HEK293 (cell line): ENCODE measurements around the gene CNNM1.

Experiments used
- CTCF ChIA-PET: fragments of 350-600 bp; formaldehyde crosslinking; extraction: SDS; loops from one replicate; lab custom pipeline; 2021; ENCODE audit warnings: antibody characterized with exemption; lab: Yijun Ruan, JAX
- POLR2A ChIA-PET: fragments of 300-600 bp; formaldehyde crosslinking; extraction: SDS; loops from one replicate; lab custom pipeline; 2020; ENCODE audit warnings: antibody characterized with exemption, inconsistent platforms; lab: Yijun Ruan, JAX
- H3K27ac ChIP-seq: fragments of 200-500 bp; sonication (Bioruptor generic); 2 replicates; pipeline ENCODE4 v1.5.1; 2014; ENCODE audit warnings: low read depth, low read length, control low read depth, inconsistent platforms; ENCODE audit errors: extremely low read depth
- H3K36me3 ChIP-seq, 2 experiments: fragments of 200-500 bp in 1 of 2; sonication (Bioruptor generic) in 1 of 2; 1 replicate in 1 of 2; 2 replicates in 1 of 2; pipeline ENCODE4 v1.5.1; 2014 to 2017; ENCODE audit warnings: inconsistent platforms in 2 of 2, low read length in 2 of 2; ENCODE audit not compliant: control insufficient read depth in 2 of 2, insufficient read depth in 1 of 2
- H3K4me1 ChIP-seq: fragments of 200-500 bp; sonication (Bioruptor generic); 2 replicates; pipeline ENCODE4 v1.5.1; 2014; ENCODE audit warnings: mild to moderate bottlenecking, low read length, inconsistent platforms; ENCODE audit not compliant: control insufficient read depth, insufficient read depth
- H3K4me3 ChIP-seq: 2 replicates; pipeline ENCODE4 v1.5.1; 2011; ENCODE audit warnings: low read depth, mild to moderate bottlenecking, control low read depth, low read length, moderate library complexity
- H3K9me3 ChIP-seq: fragments of 200-500 bp; sonication (Bioruptor generic); 2 replicates; pipeline ENCODE4 v1.5.1; 2014; ENCODE audit warnings: low read depth, low read length, inconsistent platforms; ENCODE audit not compliant: control insufficient read depth, insufficient read depth
- BCL11B ChIP-seq: fragments of 450-650 bp; formaldehyde crosslinking; IDR thresholded peaks from 2 replicates; pipeline ENCODE4 v1.5.1; 2016; ENCODE audit warnings: low read depth, missing biosample characterization, missing genetic modification characterization
- HOXD13 ChIP-seq: sonication (generic); formaldehyde crosslinking; IDR thresholded peaks from 2 replicates; pipeline ENCODE4 v1.8.0; 2022; ENCODE audit warnings: missing genetic modification reagents, borderline replicate concordance
- IKZF3 ChIP-seq: fragments of 450-650 bp; IDR thresholded peaks from 2 replicates; pipeline ENCODE4 v1.5.0; 2018; ENCODE audit warnings: missing biosample characterization, mild to moderate bottlenecking, missing genetic modification characterization, moderate library complexity
- KLF7 ChIP-seq: fragments of 450-650 bp; formaldehyde crosslinking; IDR thresholded peaks from 2 replicates; pipeline ENCODE4 v1.5.1; 2016; ENCODE audit warnings: missing biosample characterization, missing genetic modification characterization, borderline replicate concordance
- MEIS1 ChIP-seq: sonication (generic); formaldehyde crosslinking; IDR thresholded peaks from 2 replicates; pipeline ENCODE4 v1.8.1; 2022; ENCODE audit warnings: missing genetic modification reagents, mild to moderate bottlenecking, borderline replicate concordance
- MYNN ChIP-seq: fragments of 450-650 bp; formaldehyde crosslinking; IDR thresholded peaks from 2 replicates; pipeline ENCODE4 v1.5.1; 2016; ENCODE audit warnings: missing biosample characterization, missing genetic modification characterization, borderline replicate concordance
- SCRT2 ChIP-seq: fragments of 450-650 bp; formaldehyde crosslinking; IDR thresholded peaks from 2 replicates; pipeline ENCODE4 v1.5.1; 2016; ENCODE audit warnings: missing biosample characterization, missing genetic modification characterization
- ZNF155 ChIP-seq: fragments of 450-650 bp; formaldehyde crosslinking; IDR thresholded peaks from 2 replicates; pipeline ENCODE4 v1.5.1; 2016; ENCODE audit warnings: missing biosample characterization, missing genetic modification characterization
- ZNF202 ChIP-seq: fragments of 450-650 bp; formaldehyde crosslinking; IDR thresholded peaks from 2 replicates; pipeline ENCODE4 v1.5.1; 2016; ENCODE audit warnings: missing biosample characterization, missing genetic modification characterization, borderline replicate concordance
- ZNF214 ChIP-seq: fragments of 450-650 bp; formaldehyde crosslinking; IDR thresholded peaks from 2 replicates; pipeline ENCODE4 v1.5.1; 2017; ENCODE audit warnings: missing biosample characterization, mild to moderate bottlenecking, missing genetic modification characterization, borderline replicate concordance
- ZNF239 ChIP-seq: fragments of 450-650 bp; formaldehyde crosslinking; IDR thresholded peaks from 2 replicates; pipeline ENCODE4 v1.5.1; 2016; ENCODE audit warnings: missing biosample characterization, missing genetic modification characterization
- ZNF302 ChIP-seq: fragments of 450-650 bp; formaldehyde crosslinking; IDR thresholded peaks from 2 replicates; pipeline ENCODE4 v1.5.1; 2016; ENCODE audit warnings: missing biosample characterization, missing genetic modification characterization, low read depth
- ZNF341 ChIP-seq: fragments of 450-650 bp; formaldehyde crosslinking; IDR thresholded peaks from 2 replicates; pipeline ENCODE4; 2016; ENCODE audit warnings: low read depth, missing biosample characterization, missing genetic modification characterization
- ZNF350 ChIP-seq: fragments of 450-650 bp; formaldehyde crosslinking; IDR thresholded peaks from 2 replicates; pipeline ENCODE4 v1.5.0; 2017; ENCODE audit warnings: missing biosample characterization, mild to moderate bottlenecking, missing genetic modification characterization
- ZNF621 ChIP-seq: fragments of 450-650 bp; formaldehyde crosslinking; IDR thresholded peaks from 2 replicates; pipeline ENCODE4 v1.5.1; 2017; ENCODE audit warnings: missing biosample characterization, missing genetic modification characterization
- ZNF660 ChIP-seq: fragments of 450-650 bp; IDR thresholded peaks from 2 replicates; pipeline ENCODE4 v1.5.1; 2018; ENCODE audit warnings: missing biosample characterization, mild to moderate bottlenecking, missing genetic modification characterization
- ZNF670 ChIP-seq: fragments of 450-650 bp; formaldehyde crosslinking; IDR thresholded peaks from 2 replicates; pipeline ENCODE4 v1.5.1; 2016; ENCODE audit warnings: missing biosample characterization, missing genetic modification characterization, low read depth
- TF ChIP-seq, protein P1 (sequence below): fragments of 450-650 bp; formaldehyde crosslinking; IDR thresholded peaks from 2 replicates; pipeline ENCODE4 v1.5.1; 2016; ENCODE audit warnings: missing biosample characterization, missing genetic modification characterization
- TF ChIP-seq, protein P2 (sequence below): fragments of 450-650 bp; formaldehyde crosslinking; IDR thresholded peaks from 2 replicates; pipeline ENCODE4 v1.5.1; 2016; ENCODE audit warnings: missing biosample characterization, missing genetic modification characterization, borderline replicate concordance
- TF ChIP-seq, protein P3 (sequence below): fragments of 450-650 bp; formaldehyde crosslinking; IDR thresholded peaks from 2 replicates; pipeline ENCODE4 v1.5.1; 2017; ENCODE audit warnings: missing biosample characterization, missing genetic modification characterization
- TF ChIP-seq, protein P4 (sequence below): fragments of 450-650 bp; formaldehyde crosslinking; IDR thresholded peaks from 2 replicates; pipeline ENCODE4 v1.5.1; 2016; ENCODE audit warnings: missing biosample characterization, missing genetic modification characterization
- TF ChIP-seq, protein P5 (sequence below): fragments of 450-650 bp; formaldehyde crosslinking; IDR thresholded peaks from 2 replicates; pipeline ENCODE4 v1.5.1; 2017; ENCODE audit warnings: missing biosample characterization, missing genetic modification characterization
- TF ChIP-seq, protein P6 (sequence below): fragments of 450-650 bp; formaldehyde crosslinking; IDR thresholded peaks from 2 replicates; pipeline ENCODE4 v1.5.1; 2016; ENCODE audit warnings: missing biosample characterization, missing genetic modification characterization

CNNM1 gene

DNA sequence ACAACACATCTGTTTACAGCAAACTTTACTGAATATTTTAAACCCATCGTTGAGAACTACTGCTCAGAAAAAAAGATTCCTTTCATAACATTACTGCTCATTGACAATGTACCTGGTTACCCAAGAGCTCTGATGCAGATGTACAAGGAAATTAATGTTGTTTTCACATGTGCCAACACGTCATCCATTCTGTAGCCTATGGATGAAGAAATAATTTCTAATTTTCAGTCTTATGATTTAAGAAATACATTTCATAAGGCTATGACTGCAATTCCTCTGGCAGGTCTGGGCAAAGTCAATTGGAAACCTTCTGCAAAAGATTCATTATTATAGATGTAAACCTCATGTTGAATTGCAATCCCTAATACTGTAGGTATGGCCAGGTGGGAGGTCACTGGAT, 16.7 kb upstream of the CNNM1 start:
- Histone ChIP-seq H3K4me1 (no peaks in the 10 kb centered on the region), H3K36me3 (no peaks in the 10 kb centered on the region), H3K4me3 (no peak overlapping the region), H3K27ac (no peak overlapping the region), H3K9me3 (no peaks in the 10 kb centered on the region)
- TF ChIP-seq MYNN = no peak
- TF ChIP-seq, protein P1, sequence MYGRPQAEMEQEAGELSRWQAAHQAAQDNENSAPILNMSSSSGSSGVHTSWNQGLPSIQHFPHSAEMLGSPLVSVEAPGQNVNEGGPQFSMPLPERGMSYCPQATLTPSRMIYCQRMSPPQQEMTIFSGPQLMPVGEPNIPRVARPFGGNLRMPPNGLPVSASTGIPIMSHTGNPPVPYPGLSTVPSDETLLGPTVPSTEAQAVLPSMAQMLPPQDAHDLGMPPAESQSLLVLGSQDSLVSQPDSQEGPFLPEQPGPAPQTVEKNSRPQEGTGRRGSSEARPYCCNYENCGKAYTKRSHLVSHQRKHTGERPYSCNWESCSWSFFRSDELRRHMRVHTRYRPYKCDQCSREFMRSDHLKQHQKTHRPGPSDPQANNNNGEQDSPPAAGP (tag by site-specific recombination) = no peak
- no peak for TF ChIP-seq KLF7 (tag by site-specific recombination)
- TF ChIP-seq, protein P2, sequence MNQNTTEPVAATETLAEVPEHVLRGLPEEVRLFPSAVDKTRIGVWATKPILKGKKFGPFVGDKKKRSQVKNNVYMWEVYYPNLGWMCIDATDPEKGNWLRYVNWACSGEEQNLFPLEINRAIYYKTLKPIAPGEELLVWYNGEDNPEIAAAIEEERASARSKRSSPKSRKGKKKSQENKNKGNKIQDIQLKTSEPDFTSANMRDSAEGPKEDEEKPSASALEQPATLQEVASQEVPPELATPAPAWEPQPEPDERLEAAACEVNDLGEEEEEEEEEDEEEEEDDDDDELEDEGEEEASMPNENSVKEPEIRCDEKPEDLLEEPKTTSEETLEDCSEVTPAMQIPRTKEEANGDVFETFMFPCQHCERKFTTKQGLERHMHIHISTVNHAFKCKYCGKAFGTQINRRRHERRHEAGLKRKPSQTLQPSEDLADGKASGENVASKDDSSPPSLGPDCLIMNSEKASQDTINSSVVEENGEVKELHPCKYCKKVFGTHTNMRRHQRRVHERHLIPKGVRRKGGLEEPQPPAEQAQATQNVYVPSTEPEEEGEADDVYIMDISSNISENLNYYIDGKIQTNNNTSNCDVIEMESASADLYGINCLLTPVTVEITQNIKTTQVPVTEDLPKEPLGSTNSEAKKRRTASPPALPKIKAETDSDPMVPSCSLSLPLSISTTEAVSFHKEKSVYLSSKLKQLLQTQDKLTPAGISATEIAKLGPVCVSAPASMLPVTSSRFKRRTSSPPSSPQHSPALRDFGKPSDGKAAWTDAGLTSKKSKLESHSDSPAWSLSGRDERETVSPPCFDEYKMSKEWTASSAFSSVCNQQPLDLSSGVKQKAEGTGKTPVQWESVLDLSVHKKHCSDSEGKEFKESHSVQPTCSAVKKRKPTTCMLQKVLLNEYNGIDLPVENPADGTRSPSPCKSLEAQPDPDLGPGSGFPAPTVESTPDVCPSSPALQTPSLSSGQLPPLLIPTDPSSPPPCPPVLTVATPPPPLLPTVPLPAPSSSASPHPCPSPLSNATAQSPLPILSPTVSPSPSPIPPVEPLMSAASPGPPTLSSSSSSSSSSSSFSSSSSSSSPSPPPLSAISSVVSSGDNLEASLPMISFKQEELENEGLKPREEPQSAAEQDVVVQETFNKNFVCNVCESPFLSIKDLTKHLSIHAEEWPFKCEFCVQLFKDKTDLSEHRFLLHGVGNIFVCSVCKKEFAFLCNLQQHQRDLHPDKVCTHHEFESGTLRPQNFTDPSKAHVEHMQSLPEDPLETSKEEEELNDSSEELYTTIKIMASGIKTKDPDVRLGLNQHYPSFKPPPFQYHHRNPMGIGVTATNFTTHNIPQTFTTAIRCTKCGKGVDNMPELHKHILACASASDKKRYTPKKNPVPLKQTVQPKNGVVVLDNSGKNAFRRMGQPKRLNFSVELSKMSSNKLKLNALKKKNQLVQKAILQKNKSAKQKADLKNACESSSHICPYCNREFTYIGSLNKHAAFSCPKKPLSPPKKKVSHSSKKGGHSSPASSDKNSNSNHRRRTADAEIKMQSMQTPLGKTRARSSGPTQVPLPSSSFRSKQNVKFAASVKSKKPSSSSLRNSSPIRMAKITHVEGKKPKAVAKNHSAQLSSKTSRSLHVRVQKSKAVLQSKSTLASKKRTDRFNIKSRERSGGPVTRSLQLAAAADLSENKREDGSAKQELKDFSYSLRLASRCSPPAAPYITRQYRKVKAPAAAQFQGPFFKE (tag by site-specific recombination) = no peak
- TF ChIP-seq ZNF239 (tag by site-specific recombination) = no peak
- TF ChIP-seq ZNF670 (tag by site-specific recombination) = no peak
- TF ChIP-seq ZNF214 (tag by site-specific recombination) = no peak
- no peak for TF ChIP-seq ZNF350
- TF ChIP-seq ZNF202 = no peak
- TF ChIP-seq, protein P3, sequence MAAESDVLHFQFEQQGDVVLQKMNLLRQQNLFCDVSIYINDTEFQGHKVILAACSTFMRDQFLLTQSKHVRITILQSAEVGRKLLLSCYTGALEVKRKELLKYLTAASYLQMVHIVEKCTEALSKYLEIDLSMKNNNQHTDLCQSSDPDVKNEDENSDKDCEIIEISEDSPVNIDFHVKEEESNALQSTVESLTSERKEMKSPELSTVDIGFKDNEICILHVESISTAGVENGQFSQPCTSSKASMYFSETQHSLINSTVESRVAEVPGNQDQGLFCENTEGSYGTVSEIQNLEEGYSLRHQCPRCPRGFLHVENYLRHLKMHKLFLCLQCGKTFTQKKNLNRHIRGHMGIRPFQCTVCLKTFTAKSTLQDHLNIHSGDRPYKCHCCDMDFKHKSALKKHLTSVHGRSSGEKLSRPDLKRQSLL (tag by site-specific recombination) = no peak
- no peak for TF ChIP-seq ZNF660 (tag by site-specific recombination)
- no peak for TF ChIP-seq ZNF341 (tag by site-specific recombination)
- ChIA-PET CTCF (interaction anchor here (1.2 kb wide), 1 partner anchor 8 kb away, joined by 4 read pairs; no protein-coding TSS in a partner anchor), POLR2A (no interaction called here)

DNA sequence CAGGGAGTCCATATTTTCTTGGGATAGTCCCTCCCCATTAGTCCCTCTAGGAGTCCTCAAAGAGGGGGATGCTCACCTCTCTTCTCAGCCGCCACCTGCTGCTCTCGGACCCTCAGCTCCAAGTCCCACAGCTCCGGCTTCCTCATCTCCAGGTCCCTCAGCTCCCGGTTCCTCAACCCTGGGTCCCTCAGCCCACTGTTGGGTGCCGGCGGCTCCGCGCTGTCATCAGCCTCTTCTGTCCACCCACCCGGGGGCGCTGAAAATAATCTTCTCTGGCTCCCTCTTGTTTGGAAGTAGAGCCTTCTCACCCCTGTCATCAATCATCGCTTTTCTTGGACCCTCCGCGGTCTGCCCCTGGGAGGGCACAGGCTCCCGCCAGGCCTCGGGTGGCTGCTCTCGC, 13.3 kb upstream of the CNNM1 start:
- ChIA-PET CTCF (no interaction called here), POLR2A (no interaction called here)
- no peaks in the 10 kb centered on the region for H3K36me3 ChIP-seq
- H3K4me1 ChIP-seq = no peaks in the 10 kb centered on the region
- no peak overlapping the region for H3K27ac ChIP-seq
- H3K9me3 ChIP-seq = no peaks in the 10 kb centered on the region
- H3K4me3 ChIP-seq = no peak overlapping the region
- no peak for TF ChIP-seq MEIS1
- TF ChIP-seq HOXD13 (CRISPR knock-in tag) = no peak
- TF ChIP-seq, protein P4, sequence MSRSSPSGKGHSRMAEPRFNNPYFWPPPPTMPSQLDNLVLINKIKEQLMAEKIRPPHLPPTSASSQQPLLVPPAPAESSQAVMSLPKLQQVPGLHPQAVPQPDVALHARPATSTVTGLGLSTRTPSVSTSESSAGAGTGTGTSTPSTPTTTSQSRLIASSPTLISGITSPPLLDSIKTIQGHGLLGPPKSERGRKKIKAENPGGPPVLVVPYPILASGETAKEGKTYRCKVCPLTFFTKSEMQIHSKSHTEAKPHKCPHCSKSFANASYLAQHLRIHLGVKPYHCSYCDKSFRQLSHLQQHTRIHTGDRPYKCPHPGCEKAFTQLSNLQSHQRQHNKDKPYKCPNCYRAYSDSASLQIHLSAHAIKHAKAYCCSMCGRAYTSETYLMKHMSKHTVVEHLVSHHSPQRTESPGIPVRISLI (tag by site-specific recombination) = no peak
- TF ChIP-seq ZNF155 (tag by site-specific recombination) = no peak
- no peak for TF ChIP-seq ZNF621 (tag by site-specific recombination)
- TF ChIP-seq, protein P5, sequence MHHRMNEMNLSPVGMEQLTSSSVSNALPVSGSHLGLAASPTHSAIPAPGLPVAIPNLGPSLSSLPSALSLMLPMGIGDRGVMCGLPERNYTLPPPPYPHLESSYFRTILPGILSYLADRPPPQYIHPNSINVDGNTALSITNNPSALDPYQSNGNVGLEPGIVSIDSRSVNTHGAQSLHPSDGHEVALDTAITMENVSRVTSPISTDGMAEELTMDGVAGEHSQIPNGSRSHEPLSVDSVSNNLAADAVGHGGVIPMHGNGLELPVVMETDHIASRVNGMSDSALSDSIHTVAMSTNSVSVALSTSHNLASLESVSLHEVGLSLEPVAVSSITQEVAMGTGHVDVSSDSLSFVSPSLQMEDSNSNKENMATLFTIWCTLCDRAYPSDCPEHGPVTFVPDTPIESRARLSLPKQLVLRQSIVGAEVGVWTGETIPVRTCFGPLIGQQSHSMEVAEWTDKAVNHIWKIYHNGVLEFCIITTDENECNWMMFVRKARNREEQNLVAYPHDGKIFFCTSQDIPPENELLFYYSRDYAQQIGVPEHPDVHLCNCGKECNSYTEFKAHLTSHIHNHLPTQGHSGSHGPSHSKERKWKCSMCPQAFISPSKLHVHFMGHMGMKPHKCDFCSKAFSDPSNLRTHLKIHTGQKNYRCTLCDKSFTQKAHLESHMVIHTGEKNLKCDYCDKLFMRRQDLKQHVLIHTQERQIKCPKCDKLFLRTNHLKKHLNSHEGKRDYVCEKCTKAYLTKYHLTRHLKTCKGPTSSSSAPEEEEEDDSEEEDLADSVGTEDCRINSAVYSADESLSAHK (tag by site-specific recombination) = no peak
- TF ChIP-seq ZNF302 (tag by site-specific recombination) = no peak
- TF ChIP-seq IKZF3 (tag by site-specific recombination) = no peak
- TF ChIP-seq, protein P6, sequence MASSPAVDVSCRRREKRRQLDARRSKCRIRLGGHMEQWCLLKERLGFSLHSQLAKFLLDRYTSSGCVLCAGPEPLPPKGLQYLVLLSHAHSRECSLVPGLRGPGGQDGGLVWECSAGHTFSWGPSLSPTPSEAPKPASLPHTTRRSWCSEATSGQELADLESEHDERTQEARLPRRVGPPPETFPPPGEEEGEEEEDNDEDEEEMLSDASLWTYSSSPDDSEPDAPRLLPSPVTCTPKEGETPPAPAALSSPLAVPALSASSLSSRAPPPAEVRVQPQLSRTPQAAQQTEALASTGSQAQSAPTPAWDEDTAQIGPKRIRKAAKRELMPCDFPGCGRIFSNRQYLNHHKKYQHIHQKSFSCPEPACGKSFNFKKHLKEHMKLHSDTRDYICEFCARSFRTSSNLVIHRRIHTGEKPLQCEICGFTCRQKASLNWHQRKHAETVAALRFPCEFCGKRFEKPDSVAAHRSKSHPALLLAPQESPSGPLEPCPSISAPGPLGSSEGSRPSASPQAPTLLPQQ (tag by site-specific recombination) = no peak
- TF ChIP-seq BCL11B (tag by site-specific recombination) = no peak
- no peak for TF ChIP-seq SCRT2 (tag by site-specific recombination)
